Loucy (cell line): ENCODE measurements around the gene WDR35.
A peak's percentile ranks its signal among the peaks of the same experiment; 100 is the strongest.

Experiments
- H2AFZ ChIP-seq: fragments of 200-600 bp; sonication (generic); 2 replicates; pipeline ENCODE4 v1.6.0; 2016; ENCODE audit warnings: antibody characterized with exemption, mild to moderate bottlenecking, low read length, moderate library complexity
- H3F3A ChIP-seq: fragments of 200-600 bp; 2 replicates; pipeline ENCODE4 v1.6.0; 2016; ENCODE audit warnings: antibody characterized with exemption, low read depth, mild to moderate bottlenecking
- H3K27me3 ChIP-seq: fragments of 200-600 bp; sonication (generic); 2 replicates; pipeline ENCODE4 v1.6.1; 2014; ENCODE audit warnings: low read length, mild to moderate bottlenecking; ENCODE audit not compliant: insufficient read depth, poor library complexity, severe bottlenecking
- H3K36me3 ChIP-seq: fragments of 200-600 bp; sonication (generic); 2 replicates; pipeline ENCODE4 v1.6.1; 2016; ENCODE audit warnings: low read length; ENCODE audit not compliant: insufficient read depth
- H3K4me1 ChIP-seq: fragments of 200-600 bp; sonication (generic); 2 replicates; pipeline ENCODE4 v1.5.1; 2014; ENCODE audit warnings: low read length, mild to moderate bottlenecking; ENCODE audit not compliant: insufficient read depth, poor library complexity, severe bottlenecking
- H3K4me2 ChIP-seq: fragments of 200-600 bp; sonication (generic); 2 replicates; pipeline ENCODE4 v1.6.0; 2014; ENCODE audit warnings: antibody characterized with exemption, low read length, low read depth, mild to moderate bottlenecking; ENCODE audit not compliant: poor library complexity, severe bottlenecking
- H3K4me3 ChIP-seq: fragments of 200-600 bp; sonication (generic); 2 replicates; pipeline ENCODE4 v1.5.1; 2014; ENCODE audit warnings: low read length, mild to moderate bottlenecking, mixed read lengths; ENCODE audit not compliant: poor library complexity, severe bottlenecking
- H3K79me2 ChIP-seq: fragments of 200-600 bp; sonication (generic); 2 replicates; pipeline ENCODE4 v1.6.1; 2014; ENCODE audit warnings: low read length; ENCODE audit not compliant: insufficient read depth
- H3K9ac ChIP-seq: fragments of 200-600 bp; sonication (generic); 2 replicates; pipeline ENCODE4 v1.6.0; 2014; ENCODE audit warnings: mild to moderate bottlenecking, low read depth, low read length, moderate library complexity; ENCODE audit not compliant: poor library complexity, severe bottlenecking
- H3K9me2 ChIP-seq: fragments of 200-600 bp; sonication (generic); replicated peaks from 2 replicates; pipeline ENCODE4 v1.6.1; 2016; ENCODE audit warnings: low read depth, low read length, mixed read lengths
- H3K9me3 ChIP-seq: fragments of 200-600 bp; sonication (generic); 2 replicates; pipeline ENCODE4 v1.6.1; 2014; ENCODE audit warnings: mild to moderate bottlenecking, antibody characterized with exemption, low read length, low read depth; ENCODE audit not compliant: insufficient read depth
- H4K20me1 ChIP-seq: fragments of 200-600 bp; sonication (generic); 2 replicates; pipeline ENCODE4 v1.6.0; 2014; ENCODE audit warnings: antibody characterized with exemption, low read length, mild to moderate bottlenecking; ENCODE audit not compliant: insufficient read depth, poor library complexity, severe bottlenecking
- EZH2phosphoT487 ChIP-seq: fragments of 200-600 bp; IDR thresholded peaks from 2 replicates; pipeline ENCODE4 v1.6.1; 2018; ENCODE audit warnings: antibody characterized with exemption, mild to moderate bottlenecking, moderate library complexity, borderline replicate concordance
- TF ChIP-seq, protein P1 (sequence below): fragments of 200-600 bp; sonication (generic); conservative IDR thresholded peaks from 2 replicates; pipeline ENCODE4 v1.5.1; 2014; ENCODE audit warnings: mild to moderate bottlenecking, antibody characterized with exemption, low read length

The WDR35 gene

DNA sequence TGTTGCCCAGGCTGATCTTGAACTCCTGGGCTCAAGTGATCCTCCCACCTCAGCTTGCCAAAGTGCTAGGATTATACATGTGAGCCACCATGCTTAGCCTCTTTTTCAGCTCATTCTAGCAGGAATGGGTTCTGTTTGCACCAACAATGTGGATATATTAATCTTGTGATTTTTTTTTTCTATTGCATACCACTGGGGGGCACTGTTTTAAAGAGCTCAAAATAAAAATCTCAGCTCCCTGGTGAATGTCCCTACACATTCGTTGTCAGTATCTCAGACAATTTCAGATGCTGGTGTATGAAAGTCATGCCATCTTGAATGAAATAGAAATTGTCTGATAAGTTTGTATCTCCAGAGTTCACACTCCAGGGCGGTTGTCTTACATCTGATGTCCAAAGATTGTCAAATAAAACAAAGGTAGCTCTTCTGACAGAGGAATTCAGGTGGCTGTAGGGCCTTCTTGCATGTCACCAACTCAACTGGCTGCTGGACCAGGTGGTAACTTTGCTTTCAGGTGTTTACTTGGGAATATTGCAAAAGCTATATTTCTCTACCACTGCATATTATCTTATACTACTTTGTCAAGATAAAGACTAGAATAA, 25.7 kb upstream of the WDR35 start:
- H4K20me1 ChIP-seq, result no peaks in the 10 kb centered on the region
- no peaks in the 10 kb centered on the region for H3K27me3 ChIP-seq
- no peaks in the 10 kb centered on the region for H3F3A ChIP-seq
- no peak overlapping the region for H3K9ac ChIP-seq
- H3K9me3 ChIP-seq, result peaks cover 3% of the 10 kb centered on the region; the same call in 1 of the 2 replicates
- H3K9me2 ChIP-seq, result no peaks in the 10 kb centered on the region
- TF ChIP-seq EZH2phosphoT487, result no peak
- TF ChIP-seq, protein P1, sequence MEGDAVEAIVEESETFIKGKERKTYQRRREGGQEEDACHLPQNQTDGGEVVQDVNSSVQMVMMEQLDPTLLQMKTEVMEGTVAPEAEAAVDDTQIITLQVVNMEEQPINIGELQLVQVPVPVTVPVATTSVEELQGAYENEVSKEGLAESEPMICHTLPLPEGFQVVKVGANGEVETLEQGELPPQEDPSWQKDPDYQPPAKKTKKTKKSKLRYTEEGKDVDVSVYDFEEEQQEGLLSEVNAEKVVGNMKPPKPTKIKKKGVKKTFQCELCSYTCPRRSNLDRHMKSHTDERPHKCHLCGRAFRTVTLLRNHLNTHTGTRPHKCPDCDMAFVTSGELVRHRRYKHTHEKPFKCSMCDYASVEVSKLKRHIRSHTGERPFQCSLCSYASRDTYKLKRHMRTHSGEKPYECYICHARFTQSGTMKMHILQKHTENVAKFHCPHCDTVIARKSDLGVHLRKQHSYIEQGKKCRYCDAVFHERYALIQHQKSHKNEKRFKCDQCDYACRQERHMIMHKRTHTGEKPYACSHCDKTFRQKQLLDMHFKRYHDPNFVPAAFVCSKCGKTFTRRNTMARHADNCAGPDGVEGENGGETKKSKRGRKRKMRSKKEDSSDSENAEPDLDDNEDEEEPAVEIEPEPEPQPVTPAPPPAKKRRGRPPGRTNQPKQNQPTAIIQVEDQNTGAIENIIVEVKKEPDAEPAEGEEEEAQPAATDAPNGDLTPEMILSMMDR, result peak; percentile 72
- no peaks in the 10 kb centered on the region for H3K36me3 ChIP-seq
- no peak overlapping the region for H2AFZ ChIP-seq
- no peaks in the 10 kb centered on the region for H3K79me2 ChIP-seq
- H3K4me2 ChIP-seq, result no peak overlapping the region
- H3K4me1 ChIP-seq, result no peaks in the 10 kb centered on the region
- H3K4me3 ChIP-seq, result no peak overlapping the region

DNA sequence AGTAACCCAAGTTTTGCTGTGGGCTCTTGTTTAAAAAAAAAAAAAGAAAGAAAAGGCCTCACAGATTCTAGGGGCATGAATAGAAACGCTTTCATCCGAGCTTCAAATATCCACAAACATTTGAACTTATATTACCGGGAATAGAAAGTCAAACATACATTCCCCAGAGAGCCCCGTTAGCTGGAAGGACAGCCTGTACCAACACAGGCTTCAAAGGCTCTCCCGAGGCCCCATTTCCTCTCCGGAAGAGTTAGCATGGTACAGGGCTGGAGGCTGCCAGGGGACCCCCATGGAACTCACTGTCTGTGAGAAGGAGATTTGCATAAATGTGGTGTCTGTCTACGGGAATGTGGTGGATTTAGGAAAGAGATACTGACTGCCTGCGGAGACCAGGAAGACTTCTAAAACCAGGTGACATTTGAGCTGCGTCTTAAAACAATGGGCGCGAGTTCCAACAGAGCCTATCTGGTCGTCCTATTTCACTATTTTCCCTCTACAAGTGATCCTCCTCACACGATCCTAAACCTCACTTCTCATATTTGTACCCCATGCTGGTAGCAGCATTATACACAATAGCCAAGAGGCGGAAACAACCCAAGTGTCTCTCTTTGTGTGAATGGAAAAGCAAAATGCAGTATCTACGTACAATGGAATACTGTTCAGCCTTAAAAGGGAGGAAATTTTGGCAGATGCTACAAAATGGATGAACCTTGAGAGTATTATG, 23.4 kb upstream of the WDR35 start:
- Histone ChIP-seq H3F3A (no peaks in the 10 kb centered on the region), H3K9ac (no peak overlapping the region), H2AFZ (no peak overlapping the region), H3K27me3 (no peaks in the 10 kb centered on the region), H3K4me2 (no peak overlapping the region), H4K20me1 (no peaks in the 10 kb centered on the region), H3K4me3 (no peak overlapping the region), H3K9me2 (no peaks in the 10 kb centered on the region), H3K36me3 (no peaks in the 10 kb centered on the region), H3K79me2 (no peaks in the 10 kb centered on the region), H3K9me3 (no peaks in the 10 kb centered on the region), H3K4me1 (no peaks in the 10 kb centered on the region)
- TF ChIP-seq, protein P1, result no peak
- no peak for TF ChIP-seq EZH2phosphoT487

DNA sequence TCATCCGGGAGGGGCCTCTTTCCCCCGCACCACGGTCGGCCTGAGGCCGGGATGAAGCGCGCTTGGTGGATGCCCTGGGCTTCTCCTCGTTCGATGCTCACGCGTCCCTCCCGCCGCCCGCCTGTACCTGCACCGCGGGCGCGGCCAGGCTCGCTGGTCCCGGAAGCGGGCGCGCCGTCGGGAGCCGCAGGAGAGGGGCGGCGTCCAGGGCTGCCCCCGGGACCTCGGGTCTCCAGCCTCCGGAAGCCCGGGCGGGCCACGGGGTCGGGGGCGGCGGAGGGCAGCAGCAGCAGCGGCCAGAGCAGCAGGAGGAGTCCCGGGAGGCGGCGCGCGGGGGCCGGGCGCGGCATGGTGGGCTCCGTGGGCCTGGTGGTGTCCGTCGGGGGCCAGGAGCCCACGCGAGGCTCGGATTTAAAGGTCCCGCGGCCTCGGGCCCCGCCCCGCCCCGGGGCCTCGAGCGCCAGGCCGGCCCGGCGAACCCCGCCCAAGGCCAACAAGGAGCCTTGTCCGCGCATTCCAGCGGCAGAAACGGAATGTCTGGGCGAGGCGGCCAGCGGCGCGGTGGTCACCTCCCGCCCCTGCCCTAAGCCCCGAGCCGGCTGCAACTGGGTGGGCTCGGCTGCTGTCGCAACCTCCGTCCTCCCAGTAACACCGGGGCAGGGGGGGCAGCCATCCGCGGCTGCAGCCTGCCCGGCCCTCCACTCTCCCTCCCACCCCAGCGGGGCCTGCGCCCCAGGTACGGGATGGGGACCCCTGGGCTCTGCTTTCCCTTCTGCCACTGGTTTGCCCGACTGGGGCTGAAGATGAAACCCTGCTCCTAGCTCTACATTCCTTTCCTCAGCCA, 22.6 kb upstream of the WDR35 start, which contains the start of gene MATN3:
TSS of gene MATN3 (minus strand) at position 387 of the 844 bp plus-strand sequence. CDS start at position 350, 37 bp downstream.
- H3K4me2 ChIP-seq, result no peak within 1 kb of the TSS
- H3K36me3 ChIP-seq, result no peaks in the 10 kb centered on the region
- no peaks in the 10 kb centered on the region for H4K20me1 ChIP-seq
- H2AFZ ChIP-seq, result no peak within 1 kb of the TSS
- H3K4me1 ChIP-seq, result no peaks in the 10 kb centered on the region
- H3F3A ChIP-seq, result no peaks in the 10 kb centered on the region
- no peak for TF ChIP-seq EZH2phosphoT487
- TF ChIP-seq, protein P1, result no peak
- no peaks in the 10 kb centered on the region for H3K9me3 ChIP-seq
- H3K9me2 ChIP-seq, result no peaks in the 10 kb centered on the region
- no peak within 1 kb of the TSS for H3K9ac ChIP-seq
- no peaks in the 10 kb centered on the region for H3K27me3 ChIP-seq
- no peaks in the 10 kb centered on the region for H3K79me2 ChIP-seq
- no peak within 1 kb of the TSS for H3K4me3 ChIP-seq
